ENCODE data around the gene CDH19.

- TF ChIP-seq POLR2A (IDR thresholded peaks at IDR 0.05) (no peak), CTCF (IDR thresholded peaks at IDR 0.05) (no peak), POLR2AphosphoS5 (IDR thresholded peaks at IDR 0.05) (no peak)
Measured at GRCh38 chr18:66575263-66575662, 28.6 kb downstream of the CDH19 start.

Data from breast epithelium (tissue), 3 donors.